HG02610 (cell line): ENCODE data around the gene HTATSF1.

ENCODE experiments used
- ATAC-seq: cut with Tn5 transposase; IDR thresholded peaks from one replicate; pipeline ENCODE4 v1.9.1; 2021; ENCODE audit warnings: mild to moderate bottlenecking, moderate library complexity; ENCODE audit not compliant: unreplicated experiment

Gene HTATSF1, protein sequence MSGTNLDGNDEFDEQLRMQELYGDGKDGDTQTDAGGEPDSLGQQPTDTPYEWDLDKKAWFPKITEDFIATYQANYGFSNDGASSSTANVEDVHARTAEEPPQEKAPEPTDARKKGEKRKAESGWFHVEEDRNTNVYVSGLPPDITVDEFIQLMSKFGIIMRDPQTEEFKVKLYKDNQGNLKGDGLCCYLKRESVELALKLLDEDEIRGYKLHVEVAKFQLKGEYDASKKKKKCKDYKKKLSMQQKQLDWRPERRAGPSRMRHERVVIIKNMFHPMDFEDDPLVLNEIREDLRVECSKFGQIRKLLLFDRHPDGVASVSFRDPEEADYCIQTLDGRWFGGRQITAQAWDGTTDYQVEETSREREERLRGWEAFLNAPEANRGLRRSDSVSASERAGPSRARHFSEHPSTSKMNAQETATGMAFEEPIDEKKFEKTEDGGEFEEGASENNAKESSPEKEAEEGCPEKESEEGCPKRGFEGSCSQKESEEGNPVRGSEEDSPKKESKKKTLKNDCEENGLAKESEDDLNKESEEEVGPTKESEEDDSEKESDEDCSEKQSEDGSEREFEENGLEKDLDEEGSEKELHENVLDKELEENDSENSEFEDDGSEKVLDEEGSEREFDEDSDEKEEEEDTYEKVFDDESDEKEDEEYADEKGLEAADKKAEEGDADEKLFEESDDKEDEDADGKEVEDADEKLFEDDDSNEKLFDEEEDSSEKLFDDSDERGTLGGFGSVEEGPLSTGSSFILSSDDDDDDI

GRCh38 chrX:136497556-136498052, at the start of gene HTATSF1:
HTATSF1 (plus strand) TSS chrX:136497592; CDS start chrX:136497685, 93 bp downstream.
- ATAC-seq, result no peak

DNA sequence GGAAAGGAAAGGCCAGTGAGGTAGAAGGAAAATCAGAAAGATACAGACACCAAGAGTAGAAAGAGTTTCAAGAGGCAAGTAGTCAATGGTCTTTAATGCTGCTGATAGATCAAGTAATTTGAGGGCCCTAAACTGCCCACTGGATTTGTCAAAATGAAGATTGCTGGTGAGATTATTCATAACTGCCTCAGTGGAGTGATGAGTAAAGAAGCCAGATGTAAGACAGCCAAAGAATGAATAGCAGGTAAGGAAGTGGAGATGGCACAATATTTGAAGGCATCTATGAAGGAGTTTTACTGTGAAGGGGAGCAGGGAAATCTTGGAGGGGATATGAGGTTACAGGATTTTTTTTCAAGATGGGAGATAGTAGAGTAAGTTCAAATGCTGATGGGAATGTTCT, 49.4 kb upstream of the HTATSF1 start:
- ATAC-seq, result no peak

DNA sequence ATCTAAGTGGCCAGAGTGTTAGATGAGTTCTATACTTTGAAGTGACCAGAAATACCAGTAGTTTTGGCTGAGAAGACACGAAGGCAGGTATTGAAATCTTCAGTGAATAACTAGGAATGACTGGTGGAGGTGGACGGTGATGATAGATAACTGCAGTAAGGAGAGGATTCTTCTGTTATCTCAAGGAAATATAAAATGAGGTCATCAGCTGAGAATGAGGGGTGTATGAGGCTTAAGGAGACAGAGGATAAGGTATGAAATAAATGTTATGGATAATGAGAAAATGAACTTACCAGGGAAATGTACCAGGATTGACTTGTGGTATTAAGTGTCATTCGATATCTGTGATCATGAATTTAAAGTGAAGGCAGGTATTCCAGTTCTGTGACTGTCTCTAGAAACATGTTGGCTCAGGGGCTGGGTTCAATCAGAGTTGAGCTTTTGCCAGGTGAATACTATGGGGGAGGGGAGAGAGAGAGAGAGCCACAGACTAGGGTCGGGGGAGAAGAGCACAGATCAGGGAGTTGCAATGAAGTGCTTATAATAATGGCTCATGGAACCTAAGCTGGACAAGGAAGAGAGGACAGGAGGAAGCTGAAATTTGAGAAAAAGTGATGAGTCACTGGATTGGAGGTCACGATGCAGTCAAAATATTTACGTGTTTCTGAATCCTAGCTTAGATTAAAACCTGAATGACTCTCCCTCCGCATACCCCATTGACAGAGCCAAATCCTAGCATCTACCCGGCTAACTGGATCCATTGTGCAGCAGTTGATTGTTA, 47.2 kb upstream of the HTATSF1 start:
- ATAC-seq, result no peak

GRCh38 chrX:136452614-136453013, 44.8 kb upstream of the HTATSF1 start:
- no peak for ATAC-seq

DNA sequence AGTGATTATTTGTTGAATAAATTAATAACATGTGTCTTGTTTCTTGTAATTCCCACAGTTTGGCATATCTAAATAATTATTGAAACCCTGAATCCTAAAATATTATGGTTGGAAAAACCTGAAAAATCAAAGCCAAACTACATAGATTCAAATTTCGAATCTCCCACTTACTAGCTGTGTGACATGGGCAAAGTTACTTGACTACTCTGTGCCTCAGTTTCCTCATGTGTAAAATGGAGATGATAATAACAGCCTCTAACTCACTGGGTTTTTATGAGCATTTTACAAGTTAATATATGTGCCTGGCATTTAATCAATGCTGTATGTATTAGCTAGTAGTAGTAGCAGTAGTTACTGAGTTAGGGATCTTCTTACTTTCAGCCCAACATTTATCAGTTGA, 44.3 kb upstream of the HTATSF1 start:
- no peak for ATAC-seq

DNA sequence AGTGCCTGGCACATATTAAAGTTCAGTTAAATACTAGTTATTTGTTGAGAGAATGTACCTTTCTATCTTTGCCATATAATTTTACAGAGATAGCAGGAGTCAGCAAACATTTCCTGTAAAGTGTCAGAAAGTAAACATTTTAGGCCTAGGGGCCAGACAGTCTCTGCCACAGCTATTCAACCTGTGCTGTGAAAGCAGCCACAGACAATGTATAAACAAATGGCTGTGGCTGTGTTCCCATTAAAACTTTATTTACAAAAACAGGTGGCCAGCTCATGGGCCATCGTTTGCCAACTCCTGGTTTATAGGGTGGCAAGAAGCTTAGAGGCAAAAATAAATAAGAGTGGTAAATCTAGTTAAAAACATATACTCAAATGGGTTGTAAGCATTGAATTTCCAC, 43.6 kb upstream of the HTATSF1 start:
- no peak for ATAC-seq

- ATAC-seq, result no peak
These were observed 41.3 kb upstream of the HTATSF1 start for GRCh38 chrX:136456133-136456532.

DNA sequence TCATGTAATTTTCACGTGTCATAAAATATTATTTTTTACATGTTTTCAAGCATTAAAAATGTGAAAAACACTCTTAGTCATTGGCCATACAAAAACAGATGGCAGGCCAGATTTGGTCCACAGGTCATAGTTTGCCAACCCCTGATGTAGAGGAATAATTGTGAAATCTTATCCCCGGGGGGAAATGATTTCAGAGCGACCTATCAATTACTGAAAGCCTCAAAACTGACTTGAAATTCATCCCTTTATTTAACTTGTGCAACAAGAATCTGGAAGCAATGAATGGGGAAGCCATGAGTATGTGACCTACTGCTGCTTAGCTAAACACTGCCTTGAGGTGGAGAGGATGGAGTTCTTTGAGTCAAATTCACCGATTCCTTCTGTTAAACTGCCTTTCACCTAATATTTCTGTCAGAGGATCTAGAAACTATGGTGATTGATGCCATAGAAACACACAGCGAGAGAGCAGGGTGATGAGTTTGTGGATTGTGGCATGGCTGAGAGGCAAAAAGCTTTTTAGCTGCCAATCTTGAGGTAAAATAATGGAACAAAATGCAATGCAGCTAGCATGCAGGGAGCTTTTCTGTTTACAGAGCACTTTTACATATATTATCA, 40.0 kb upstream of the HTATSF1 start:
- ATAC-seq, result no peak

DNA sequence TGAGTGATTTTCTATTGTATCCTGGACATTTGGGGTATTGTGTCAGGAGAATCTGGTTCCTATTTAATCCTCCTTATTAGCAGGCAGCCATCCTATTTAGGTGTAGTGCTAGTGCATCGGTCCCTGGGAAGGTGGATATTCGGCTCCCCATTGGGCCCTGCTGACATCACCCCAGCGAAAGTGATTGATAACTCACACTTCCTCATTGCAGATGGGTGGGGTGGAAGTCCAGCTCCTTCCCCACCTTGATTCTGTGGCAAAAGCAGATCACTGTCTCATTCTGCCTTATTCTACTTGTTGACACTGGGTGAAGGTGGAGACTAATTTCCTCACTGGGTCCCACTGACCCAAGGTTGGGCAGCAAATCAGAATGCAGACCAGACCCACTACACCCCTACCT, 32.8 kb upstream of the HTATSF1 start:
- ATAC-seq, result no peak

DNA sequence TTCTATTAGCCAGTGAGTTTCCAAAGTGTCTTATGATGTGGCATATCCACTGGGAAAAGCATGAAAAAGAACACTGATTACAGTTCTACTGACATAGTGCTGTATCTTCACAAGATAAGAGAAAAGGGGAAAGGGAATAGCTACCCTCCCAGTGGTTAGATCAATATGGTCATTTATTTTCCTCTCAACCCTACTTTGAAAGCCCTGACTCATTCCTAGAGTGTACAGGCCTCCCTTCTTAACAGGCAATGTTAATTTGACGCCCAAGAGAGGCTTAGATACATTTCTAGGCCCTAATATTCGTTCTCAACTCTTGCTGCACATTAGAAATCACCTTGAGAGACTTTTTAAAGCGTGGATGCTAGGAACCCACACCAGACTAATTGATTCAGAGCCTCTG, 30.1 kb upstream of the HTATSF1 start:
- no peak for ATAC-seq

DNA sequence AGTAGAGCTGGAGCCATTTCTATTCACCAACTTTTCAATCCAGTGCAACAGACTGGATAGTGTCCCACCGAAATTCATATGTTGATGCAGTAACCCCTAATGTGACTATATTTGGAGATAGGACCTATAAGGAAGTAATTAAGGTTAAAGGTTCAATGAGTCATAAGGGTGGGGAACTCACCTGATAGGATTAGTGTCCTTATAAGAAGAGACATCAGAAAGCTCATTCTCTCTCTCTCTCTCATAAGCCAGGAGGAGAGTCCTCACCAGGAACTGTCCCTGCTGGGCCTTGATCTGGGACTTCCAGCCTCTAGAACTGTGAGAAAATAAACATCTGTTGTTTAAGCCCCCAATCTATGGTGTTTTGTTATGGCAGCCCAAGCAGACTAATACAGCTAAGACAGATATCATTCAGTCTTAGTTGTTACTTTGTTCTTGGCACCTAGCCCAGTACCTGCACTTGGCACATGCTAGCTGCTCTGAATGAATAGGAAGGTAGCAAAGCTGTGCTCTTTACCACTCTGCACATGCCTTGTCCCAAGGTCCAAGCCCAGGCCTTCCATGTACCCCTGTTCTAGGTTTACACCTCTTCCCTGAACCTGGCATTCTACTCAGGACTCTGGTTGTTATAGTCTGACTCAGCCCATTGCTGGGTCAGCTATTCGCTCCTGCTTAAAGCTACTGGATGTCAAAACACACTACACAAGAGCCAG, 28.8 kb upstream of the HTATSF1 start:
- no peak for ATAC-seq

GRCh38 chrX:136473663-136474062, 23.7 kb upstream of the HTATSF1 start:
- ATAC-seq, result no peak

DNA sequence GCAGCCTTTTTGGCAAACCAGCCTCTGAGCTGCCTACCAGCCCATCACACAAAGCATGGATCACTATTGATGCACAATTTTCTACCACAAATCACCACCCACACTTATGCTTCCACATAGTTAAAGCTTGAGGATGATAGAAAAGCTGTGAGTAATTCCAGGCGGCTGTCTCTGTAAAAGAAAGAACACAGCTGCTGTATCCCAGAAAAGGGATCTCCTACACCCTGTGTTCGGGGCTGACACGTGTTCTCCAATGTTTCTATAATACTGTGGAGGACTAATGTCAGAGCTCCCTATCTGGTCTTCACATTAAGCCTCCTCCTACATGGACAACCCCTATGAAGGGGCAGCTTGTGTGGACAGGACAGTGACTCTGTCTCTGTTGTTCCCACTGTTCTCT, 22.2 kb upstream of the HTATSF1 start:
- ATAC-seq, result no peak

DNA sequence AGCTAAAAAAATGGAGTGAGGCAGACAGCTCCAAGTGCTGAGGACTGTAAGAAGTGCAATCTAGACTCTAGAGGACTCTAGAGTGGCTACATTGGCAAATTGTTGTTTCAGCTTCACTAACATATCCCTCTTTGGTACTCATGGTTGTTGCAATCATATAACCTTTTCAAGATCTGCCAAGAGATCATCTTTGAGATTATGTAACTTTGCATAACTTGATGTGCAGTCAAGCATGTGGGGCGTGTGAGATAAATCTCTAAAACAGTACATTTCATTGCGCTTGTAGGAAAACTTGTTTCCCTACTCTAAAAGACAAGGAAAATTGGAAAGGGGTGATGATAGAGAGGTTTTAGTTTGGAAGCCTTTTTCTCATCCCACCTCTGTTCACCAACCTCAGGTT, 20.9 kb upstream of the HTATSF1 start:
- no peak for ATAC-seq

- no peak for ATAC-seq
These were observed 20.4 kb upstream of the HTATSF1 start for GRCh38 chrX:136477026-136477425.

DNA sequence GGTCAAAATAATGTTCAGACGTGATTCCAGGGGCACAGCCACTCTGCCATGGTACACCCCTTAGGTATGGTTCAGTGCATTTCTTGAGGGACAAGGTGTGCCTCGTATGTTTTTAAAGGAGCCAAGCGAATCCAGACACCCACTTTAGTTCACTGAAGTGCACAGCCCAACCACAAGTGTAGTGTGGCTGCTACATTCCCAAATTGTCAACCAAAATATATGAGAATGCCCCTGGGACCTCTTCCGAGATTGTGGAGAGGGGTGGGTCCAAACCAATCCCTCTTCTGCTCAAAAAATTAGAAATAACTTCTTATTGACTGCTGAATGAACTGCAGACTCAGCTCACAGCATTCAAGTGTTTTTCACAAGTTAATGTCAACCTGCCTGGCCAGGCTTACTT, 17.0 kb upstream of the HTATSF1 start:
- no peak for ATAC-seq

- no peak for ATAC-seq
These were observed 9.7 kb upstream of the HTATSF1 start, which contains the start of gene BRS3 for GRCh38 chrX:136487647-136488046. BRS3 (plus strand) TSS chrX:136487947; CDS start chrX:136488115, 168 bp downstream.

GRCh38 chrX:136488706-136489105, 8.7 kb upstream of the HTATSF1 start:
- no peak for ATAC-seq

GRCh38 chrX:136491832-136492231, 5.6 kb upstream of the HTATSF1 start:
- no peak for ATAC-seq

GRCh38 chrX:136493011-136493410, 4.4 kb upstream of the HTATSF1 start:
- ATAC-seq, result no peak
